Thyroid gland (tissue), 4 donors: ENCODE measurements around the gene FAM227A. TPM values are rescaled to one million over a fixed set of nuclear protein-coding genes. Genes with fewer than 3 reads are reported as not detected.

Source experiments
- DNase-seq, 2 donors: peaks; one replicate each; pipeline ENCODE4 v3.0.0-alpha.2; 2019
- H3K27ac ChIP-seq, 3 donors: fragments of 200-600 bp; sonication (generic); 1 replicate in 2 of 3; 2 replicates in 1 of 3; pipeline ENCODE4 v1.5.1; 2016 to 2019; ENCODE audit warnings: mild to moderate bottlenecking in 1 of 3, moderate library complexity in 1 of 3
- H3K27me3 ChIP-seq: fragments of 200-600 bp; sonication (generic); one replicate; pipeline ENCODE4 v1.5.1; 2019
- H3K36me3 ChIP-seq, 2 donors: fragments of 200-600 bp; sonication (generic); one replicate each; pipeline ENCODE4 v1.5.1; 2016 to 2019
- H3K4me1 ChIP-seq, 2 donors: fragments of 200-600 bp; sonication (generic); one replicate each; pipeline ENCODE4 v1.5.1; 2017 to 2019
- H3K4me3 ChIP-seq, 3 donors: fragments of 200-600 bp; sonication (generic); replicated peaks in 1 of 3; 1 replicate in 2 of 3; 2 replicates in 1 of 3; pipeline ENCODE4 v1.5.1; 2016; ENCODE audit warnings: mild to moderate bottlenecking in 1 of 3
- H3K9me3 ChIP-seq: fragments of 200-600 bp; sonication (generic); one replicate; pipeline ENCODE4 v1.5.1; 2017
- CTCF ChIP-seq, 6 experiments: fragments of 200-600 bp in 3 of 6; fragments of 450-650 bp in 3 of 6; sonication (generic) in 3 of 6; IDR thresholded peaks; one replicate each; pipeline ENCODE4 v1.5.1; 2016 to 2019; ENCODE audit warnings: antibody characterized with exemption in 6 of 6, mild to moderate bottlenecking in 2 of 6, inconsistent platforms in 1 of 6, moderate library complexity in 1 of 6
- POLR2A ChIP-seq, 2 donors: fragments of 450-650 bp; IDR thresholded peaks; one replicate each; pipeline ENCODE4 v1.6.1; 2017; ENCODE audit warnings: antibody characterized with exemption in 2 of 2, mild to moderate bottlenecking in 2 of 2, moderate library complexity in 1 of 2
- WGBS, 2 donors: methylation state at CpG; one replicate each; pipeline ENCODE4 v1.1.5; 2017; 5-methylcytosine and 5-hydroxymethylcytosine counted together
- intact Hi-C: fragments of 100-400 bp; cut with DNase I; formaldehyde crosslinking; loops from one replicate; pipeline ENCODE4 v1.15.1; 2023
- total RNA-seq, 4 donors: library from RNA; depleted of rRNA; stranded (reverse); fragments of >200 nt; gene quantifications; one replicate each; pipeline ENCODE4 v1.2.3, GENCODE V29; 2016

The FAM227A gene
- total RNA-seq, 4 donors from 2014 or later = 8.4 to 12.6 (median 10.4) TPM

GRCh38 chr22:38549101-38549894 is 106.9 kb downstream of the FAM227A start:
- Histone ChIP-seq H3K4me1 (no peaks in the 10 kb centered on the region), H3K9me3 (no peaks in the 10 kb centered on the region), H3K27me3 (no peaks in the 10 kb centered on the region), H3K27ac (no peak overlapping the region), H3K4me3 (no peak overlapping the region), H3K36me3 (no peaks in the 10 kb centered on the region)
- intact Hi-C loops = no loop called here
- no peak for DNase-seq
- TF ChIP-seq POLR2A (IDR thresholded peaks at IDR 0.05) (no peak), CTCF (IDR thresholded peaks at IDR 0.05) (no peak)
- 84 to 86% methylated on average over 7 of the region's 7 CpGs for WGBS, 2 donors

- Histone ChIP-seq H3K9me3 (no peaks in the 10 kb centered on the region), H3K4me3 (no peak overlapping the region), H3K27me3 (no peaks in the 10 kb centered on the region), H3K27ac (no peak overlapping the region), H3K36me3 (no peaks in the 10 kb centered on the region), H3K4me1 (no peaks in the 10 kb centered on the region)
- DNase-seq = no peak
- WGBS, 2 donors = 51 to 54% methylated on average over 2 of the region's 2 CpGs
- TF ChIP-seq POLR2A (IDR thresholded peaks at IDR 0.05) = no peak
- no peak for TF ChIP-seq CTCF (IDR thresholded peaks at IDR 0.05)
- intact Hi-C loops = no loop called here
Observed at GRCh38 chr22:38540701-38541100, 115.5 kb downstream of the FAM227A start.

- intact Hi-C loops = no loop called here
- Histone ChIP-seq H3K27ac (no peak overlapping the region), H3K4me3 (no peak overlapping the region), H3K36me3 (no peaks in the 10 kb centered on the region), H3K9me3 (no peaks in the 10 kb centered on the region), H3K4me1 (no peaks in the 10 kb centered on the region), H3K27me3 (no peaks in the 10 kb centered on the region)
- WGBS, 2 donors = 93 to 98% methylated on average over 4 of the region's 4 CpGs
- DNase-seq = no peak
- TF ChIP-seq POLR2A (IDR thresholded peaks at IDR 0.05) = no peak
- no peak for TF ChIP-seq CTCF (IDR thresholded peaks at IDR 0.05)
Observed at GRCh38 chr22:38531251-38531938, 124.8 kb downstream of the FAM227A start.

Other genes with a start within 250 kb of the FAM227A start
- gene KCNJ4, start 201.2 kb downstream of the FAM227A start, total RNA-seq = not detected
- gene KDELR3, start 188.3 kb downstream of the FAM227A start, total RNA-seq = 10 to 100 TPM in 2 of 4 donors, 1 to 10 TPM in 2; 7.5 to 14.4 (median 11.8) TPM
- 1,000 to 10,000 TPM in 1 of 4 donors, 100 to 1,000 TPM in 3; 594 to 1,014 (median 833) TPM for gene DDX17, start 150.1 kb downstream of the FAM227A start, total RNA-seq
- 10 to 100 TPM in 1 of 4 donors, 1 to 10 TPM in 1, under 1 TPM in 1, not detected in 1; 0.78 to 25.9 (median 1.1) TPM for gene DMC1, start 86.2 kb downstream of the FAM227A start, total RNA-seq
- 10 to 100 TPM; 13.6 to 26.0 (median 23.0) TPM for gene CBY1, start 246 bp upstream of the FAM227A start, total RNA-seq
- gene TOMM22, start 25.6 kb upstream of the FAM227A start, total RNA-seq = 10 to 100 TPM; 39.4 to 61.3 (median 45.8) TPM
- 10 to 100 TPM; 46.7 to 76.6 (median 62.2) TPM for gene JOSD1, start 44.6 kb upstream of the FAM227A start, total RNA-seq
- 100 to 1,000 TPM in 1 of 4 donors, 10 to 100 TPM in 3; 51.6 to 117 (median 69.6) TPM for gene GTPBP1, start 49.6 kb upstream of the FAM227A start, total RNA-seq
- gene SUN2, start 99.6 kb upstream of the FAM227A start, total RNA-seq = 100 to 1,000 TPM; 137 to 356 (median 153) TPM
- 10 to 100 TPM; 30.9 to 50.0 (median 37.9) TPM for gene DNAL4, start 137.8 kb upstream of the FAM227A start, total RNA-seq
- 1 to 10 TPM; 3.6 to 8.7 (median 4.4) TPM for gene NPTXR, start 187.6 kb upstream of the FAM227A start, total RNA-seq
- gene CBX6, start 215.8 kb upstream of the FAM227A start, total RNA-seq = 100 to 1,000 TPM in 2 of 4 donors, 10 to 100 TPM in 2; 47.2 to 118 (median 85.0) TPM